GM12872 (cell line): ENCODE data around the gene EN1.

ENCODE experiments used
- CTCF ChIP-seq: IDR thresholded peaks from 3 replicates; pipeline ENCODE4 v1.5.1; 2011; ENCODE audit warnings: low read depth, mild to moderate bottlenecking, low read length, moderate library complexity; ENCODE audit not compliant: insufficient read depth

Gene EN1

GRCh38 chr2:118823633-118824032 is 23.8 kb downstream of the EN1 start:
- TF ChIP-seq CTCF, result no peak

GRCh38 chr2:118822572-118822971 is 24.9 kb downstream of the EN1 start:
- TF ChIP-seq CTCF, result no peak

- TF ChIP-seq CTCF, result no peak
Observed at GRCh38 chr2:118822015-118822414, 25.4 kb downstream of the EN1 start.

GRCh38 chr2:118817469-118817868 is 30.0 kb downstream of the EN1 start:
- no peak for TF ChIP-seq CTCF

GRCh38 chr2:118816669-118817068 is 30.8 kb downstream of the EN1 start:
- TF ChIP-seq CTCF, result no peak

- TF ChIP-seq CTCF, result no peak
Observed at GRCh38 chr2:118815731-118816130, 31.7 kb downstream of the EN1 start.

GRCh38 chr2:118815314-118815713 is 32.1 kb downstream of the EN1 start:
- no peak for TF ChIP-seq CTCF

- no peak for TF ChIP-seq CTCF
Observed at GRCh38 chr2:118814368-118814767, 33.1 kb downstream of the EN1 start.
